H1 (cell line): Measurements from ENCODE around the gene SPAM1. TPM values are rescaled to one million over a fixed set of nuclear protein-coding genes. Genes with fewer than 3 reads are reported as not detected.

Source experiments
- CTCF ChIA-PET: fragments of 300-600 bp; sonication (Branson Sonifier 250); formaldehyde crosslinking; loops from one replicate; lab custom pipeline; 2021; ENCODE audit not compliant: partially characterized antibody; lab: Charles Lee
- POLR2A ChIA-PET: fragments of 300-600 bp; sonication (Branson Sonifier 250); formaldehyde crosslinking; loops from one replicate; lab custom pipeline; 2021; ENCODE audit warnings: inconsistent platforms; ENCODE audit not compliant: partially characterized antibody; lab: Charles Lee
- DNase-seq, 2 experiments: peaks; one replicate each; pipeline versions ENCODE4 v3.0.0 to v3.0.0-alpha.2; 2010 to 2022; ENCODE audit warnings: low spot score in 2 of 2, low read depth in 1 of 2, mixed read lengths in 1 of 2
- FAIRE-seq: peaks from 2 replicates; lab custom pipeline; 2011; peaks lifted over from hg19 to GRCh38; lab: Jason Lieb, UNC
- H2AFZ ChIP-seq: 2 replicates; pipeline ENCODE4 v1.8.1; 2012; ENCODE audit warnings: low read length, inconsistent platforms
- H2AK5ac ChIP-seq: 2 replicates; pipeline ENCODE4 v1.6.1; 2013; ENCODE audit warnings: low read depth, low read length
- H2BK120ac ChIP-seq: replicated peaks from 2 replicates; pipeline ENCODE3; 2013; ENCODE audit warnings: low read depth, low read length, inconsistent platforms
- H2BK12ac ChIP-seq: 2 replicates; pipeline ENCODE4 v1.6.1; 2013; ENCODE audit warnings: low read depth, low read length
- H2BK15ac ChIP-seq: 2 replicates; pipeline ENCODE4 v1.6.1; 2013; ENCODE audit warnings: low read length
- H2BK20ac ChIP-seq: 2 replicates; pipeline ENCODE4 v1.6.1; 2013; ENCODE audit warnings: low read length
- H2BK5ac ChIP-seq: 2 replicates; pipeline ENCODE4 v1.6.1; 2013; ENCODE audit warnings: low read depth, low read length
- H3K14ac ChIP-seq: 2 replicates; pipeline ENCODE4 v1.6.1; 2013; ENCODE audit warnings: inconsistent platforms; ENCODE audit not compliant: insufficient read length
- H3K18ac ChIP-seq: 2 replicates; pipeline ENCODE4 v1.6.1; 2013; ENCODE audit warnings: low read length; ENCODE audit errors: extremely low read depth
- H3K23ac ChIP-seq: 2 replicates; pipeline ENCODE4 v1.6.1; 2013; ENCODE audit warnings: inconsistent platforms; ENCODE audit not compliant: insufficient read length
- H3K23me2 ChIP-seq: 2 replicates; pipeline ENCODE4 v1.6.1; 2013; ENCODE audit warnings: low read depth, low read length
- H3K27ac ChIP-seq: 2 replicates; pipeline ENCODE4 v1.6.1; 2011; ENCODE audit warnings: low read depth, low read length, inconsistent platforms
- H3K27me3 ChIP-seq, 4 experiments: replicated peaks in 1 of 4; 1 replicate in 1 of 4; 2 replicates in 3 of 4; pipeline versions ENCODE4 v1.6.1 to v1.8.1; 2011 to 2013; ENCODE audit warnings: low read length in 3 of 4, mild to moderate bottlenecking in 3 of 4, inconsistent platforms in 2 of 4, mixed read lengths in 2 of 4, moderate library complexity in 1 of 4; ENCODE audit not compliant: control insufficient read depth in 3 of 4, insufficient read depth in 3 of 4; ENCODE audit errors: extremely low read depth in 1 of 4
- H3K36me3 ChIP-seq, 4 experiments: 2 replicates each; pipeline versions ENCODE4 v1.6.1 to v1.8.1; 2011 to 2013; ENCODE audit warnings: mild to moderate bottlenecking in 4 of 4, low read length in 3 of 4, moderate library complexity in 2 of 4, control low read depth in 1 of 4, inconsistent platforms in 1 of 4; ENCODE audit not compliant: insufficient read depth in 4 of 4, control insufficient read depth in 2 of 4
- H3K4ac ChIP-seq: replicated peaks from 2 replicates; pipeline ENCODE3; 2013; ENCODE audit warnings: low read length, low read depth, mixed read lengths, inconsistent platforms; ENCODE audit not compliant: insufficient read length
- H3K4me1 ChIP-seq, 4 experiments: replicated peaks in 1 of 4; 1 replicate in 1 of 4; 2 replicates in 3 of 4; pipeline versions ENCODE4 v1.6.1 to v1.8.1; 2011 to 2013; ENCODE audit warnings: low read length in 3 of 4, inconsistent platforms in 2 of 4, mixed read lengths in 1 of 4; ENCODE audit not compliant: insufficient read depth in 4 of 4, control insufficient read depth in 3 of 4
- H3K4me2 ChIP-seq, 2 experiments: 2 replicates each; pipeline versions ENCODE4 v1.6.1 to v1.8.1; 2011 to 2013; ENCODE audit warnings: low read depth in 2 of 2, low read length in 2 of 2, control low read depth in 1 of 2, inconsistent platforms in 1 of 2, mild to moderate bottlenecking in 1 of 2; ENCODE audit not compliant: insufficient read depth in 1 of 2
- H3K4me3 ChIP-seq, 4 experiments: fragments of 200-600, 300-600 bp in 1 of 4; sonication (generic), shearing (Covaris generic), sonication (Bioruptor Twin) in 1 of 4; 2 replicates each; pipeline versions ENCODE4 v1.5.1 to v1.8.1; 2011 to 2016; ENCODE audit warnings: low read length in 4 of 4, low read depth in 3 of 4, control low read depth in 2 of 4, inconsistent platforms in 2 of 4, mild to moderate bottlenecking in 2 of 4, mixed read lengths in 1 of 4, moderate library complexity in 1 of 4; ENCODE audit not compliant: insufficient read depth in 2 of 4; ENCODE audit errors: extremely low read depth in 1 of 4
- H3K56ac ChIP-seq: replicated peaks from 2 replicates; pipeline ENCODE3; 2013; ENCODE audit warnings: low read depth, mild to moderate bottlenecking, mixed read lengths, low read length, inconsistent platforms; ENCODE audit not compliant: insufficient read length
- H3K79me1 ChIP-seq: 2 replicates; pipeline ENCODE4 v1.6.1; 2013; ENCODE audit warnings: low read depth, low read length, control low read depth
- H3K79me2 ChIP-seq, 2 experiments: 2 replicates each; pipeline versions ENCODE4 v1.6.1 to v1.8.1; 2012 to 2013; ENCODE audit warnings: low read length in 2 of 2, mild to moderate bottlenecking in 2 of 2, inconsistent platforms in 1 of 2; ENCODE audit not compliant: insufficient read depth in 2 of 2, control insufficient read depth in 1 of 2
- H3K9ac ChIP-seq, 4 experiments: replicated peaks in 1 of 4; 1 replicate in 1 of 4; 2 replicates in 3 of 4; pipeline versions ENCODE4 v1.6.1 to v1.8.1; 2011 to 2013; ENCODE audit warnings: low read depth in 3 of 4, low read length in 3 of 4, control low read depth in 2 of 4, mild to moderate bottlenecking in 2 of 4, moderate library complexity in 2 of 4, inconsistent platforms in 1 of 4; ENCODE audit errors: extremely low read depth in 1 of 4
- H3K9me3 ChIP-seq, 2 experiments: 2 replicates each; pipeline versions ENCODE4 v1.6.1 to v1.8.1; 2012 to 2013; ENCODE audit warnings: mild to moderate bottlenecking in 2 of 2, moderate library complexity in 2 of 2, control low read depth in 1 of 2, inconsistent platforms in 1 of 2, low read depth in 1 of 2, low read length in 1 of 2, mixed read lengths in 1 of 2; ENCODE audit not compliant: insufficient read depth in 2 of 2
- H4K20me1 ChIP-seq, 2 experiments: replicated peaks in 1 of 2; 2 replicates each; pipeline versions ENCODE3 to v1.8.1; 2011 to 2013; ENCODE audit warnings: inconsistent platforms in 2 of 2, low read length in 2 of 2, mild to moderate bottlenecking in 1 of 2; ENCODE audit not compliant: insufficient read depth in 2 of 2, control insufficient read depth in 1 of 2
- H4K5ac ChIP-seq: 2 replicates; pipeline ENCODE4 v1.6.1; 2013; ENCODE audit warnings: low read length, low read depth, mixed read lengths, inconsistent platforms; ENCODE audit not compliant: insufficient read length
- H4K8ac ChIP-seq: 2 replicates; pipeline ENCODE4 v1.8.0; 2013; ENCODE audit warnings: mild to moderate bottlenecking, moderate library complexity, low read length, inconsistent platforms; ENCODE audit not compliant: insufficient read depth; ENCODE audit errors: extremely low read depth
- H4K91ac ChIP-seq: replicated peaks from 2 replicates; pipeline ENCODE3; 2013; ENCODE audit warnings: low read length, mixed read lengths, inconsistent platforms; ENCODE audit not compliant: insufficient read length
- BCL11A ChIP-seq, 2 experiments: IDR thresholded peaks; one replicate each; pipeline ENCODE4 v1.6.1; 2011; ENCODE audit warnings: low read depth in 2 of 2, low read length in 2 of 2, mild to moderate bottlenecking in 2 of 2
- CBX5 ChIP-seq: fragments of 300-800, 300-1000 bp; sonication (generic); IDR thresholded peaks from 2 replicates; pipeline ENCODE4 v1.7.1; 2016; ENCODE audit warnings: antibody characterized with exemption, low read length, low read depth
- CTCF ChIP-seq, 3 experiments: IDR thresholded peaks; 1 replicate in 2 of 3; 2 replicates in 1 of 3; pipeline versions ENCODE4 v1.5.1 to v1.6.1; 2011; ENCODE audit warnings: low read length in 3 of 3, mild to moderate bottlenecking in 3 of 3, inconsistent platforms in 2 of 3, low read depth in 1 of 3, moderate library complexity in 1 of 3; ENCODE audit not compliant: insufficient read depth in 1 of 3; ENCODE audit errors: control extremely low read depth in 1 of 3
- GTF2F1 ChIP-seq: IDR thresholded peaks from 2 replicates; pipeline ENCODE4 v1.6.1; 2012; ENCODE audit warnings: low read depth, low read length, improper control_type of control experiment, borderline replicate concordance
- HDAC2 ChIP-seq, 2 experiments: fragments of 300-600 bp in 1 of 2; sonication (generic) in 1 of 2; IDR thresholded peaks; 2 replicates each; pipeline ENCODE4 v1.6.1; 2011 to 2012; ENCODE audit warnings: low read depth in 2 of 2, low read length in 2 of 2, mild to moderate bottlenecking in 2 of 2, moderate library complexity in 2 of 2, borderline replicate concordance in 1 of 2, inconsistent platforms in 1 of 2
- JUN ChIP-seq: IDR thresholded peaks from 2 replicates; pipeline ENCODE4 v1.6.1; 2011; ENCODE audit warnings: low read depth, mild to moderate bottlenecking, improper control_type of control experiment, low read length
- POLR2A ChIP-seq, 2 experiments: IDR thresholded peaks; 1 replicate in 1 of 2; 2 replicates in 1 of 2; pipeline ENCODE4 v1.6.1; 2011; ENCODE audit warnings: low read depth in 2 of 2, low read length in 2 of 2, mild to moderate bottlenecking in 2 of 2; ENCODE audit errors: control extremely low read depth in 1 of 2
- POLR2AphosphoS5 ChIP-seq: IDR thresholded peaks from 2 replicates; pipeline ENCODE4 v1.6.1; 2011; ENCODE audit warnings: low read depth, low read length
- RAD21 ChIP-seq, 2 experiments: IDR thresholded peaks in 1 of 2; conservative IDR thresholded peaks in 1 of 2; 2 replicates each; pipeline ENCODE4 v1.6.1; 2011; ENCODE audit warnings: low read depth in 2 of 2, low read length in 2 of 2, improper control_type of control experiment in 1 of 2, inconsistent platforms in 1 of 2, mild to moderate bottlenecking in 1 of 2, moderate library complexity in 1 of 2
- SAP30 ChIP-seq: fragments of 300-600 bp; sonication (generic); IDR thresholded peaks from 2 replicates; pipeline ENCODE4 v1.7.1; 2012; ENCODE audit warnings: low read length, moderate library complexity, mild to moderate bottlenecking, inconsistent platforms; ENCODE audit not compliant: insufficient read depth, insufficient replicate concordance
- YY1 ChIP-seq: IDR thresholded peaks from 2 replicates; pipeline ENCODE4 v1.6.1; 2011; ENCODE audit warnings: low read depth, mild to moderate bottlenecking, low read length
- WGBS, 2 experiments: shearing (Covaris generic) in 1 of 2; methylation state at CpG; one replicate each; pipeline versions ENCODE4 v1.1.6 to v1.1.7; 2013 to 2015; ENCODE audit warnings: low lambda C conversion rate in 2 of 2, mixed read lengths in 2 of 2, inconsistent platforms in 1 of 2, low coverage in 1 of 2, missing lambda C conversion rate in 1 of 2; ENCODE audit not compliant: insufficient replicate concordance in 2 of 2, insufficient coverage in 1 of 2, insufficient read length in 1 of 2; ENCODE audit errors: extremely low coverage in 1 of 2, missing lambda C conversion rate in 1 of 2; 5-methylcytosine and 5-hydroxymethylcytosine counted together
- polyA plus RNA-seq, 7 experiments: library from polyadenylated mRNA; depleted of rRNA in 3 of 7; stranded (reverse) in 5 of 7; unstranded in 2 of 7; fragments of >200 nt in 5 of 7; fragments of 200-250 nt in 2 of 7; gene quantifications; 1 replicate in 5 of 7; 2 replicates in 1 of 7; 4 replicates in 1 of 7; pipeline versions ENCODE4 v1.2.1 to v1.2.3, GENCODE V29; 2011 to 2013; ENCODE audit warnings: missing spikeins in 2 of 7, mixed read lengths in 2 of 7
- total RNA-seq: library from RNA; stranded (reverse); fragmentation: NEBNext Ultra II Directional; extraction: Animal tissue kit (Norgen Biotek cat#: 25700); gene quantifications from 2 replicates; pipeline ENCODE4 v1.2.1, GENCODE V29; 2021

SPAM1 gene
- total and polyA plus RNA-seq, 2 of the 8 experiments (the other 6 are each of a cell fraction or from before 2014, with no cell fraction given) = not detected

GRCh38 chr7:123916240-123916724 lies 8.8 kb upstream of the SPAM1 start:
- Histone ChIP-seq H3K4me2 (no peak overlapping the region), H2BK15ac (no peak overlapping the region), H3K27me3 (no peaks in the 10 kb centered on the region), H3K14ac (no peak overlapping the region), H2AFZ (no peak overlapping the region), H3K36me3 (no peaks in the 10 kb centered on the region), H4K20me1 (no peaks in the 10 kb centered on the region), H3K27ac (no peak overlapping the region), H3K9ac (no peak overlapping the region), H2AK5ac (no peak overlapping the region), H3K79me2 (no peaks in the 10 kb centered on the region), H2BK12ac (no peak overlapping the region), H3K4ac (no peak overlapping the region), H3K4me1 (no peaks in the 10 kb centered on the region), H4K5ac (no peak overlapping the region), H3K56ac (no peak overlapping the region), H4K8ac (no peak overlapping the region), H4K91ac (no peak overlapping the region), H3K18ac (no peak overlapping the region), H3K79me1 (no peaks in the 10 kb centered on the region), H3K23me2 (no peaks in the 10 kb centered on the region), H2BK5ac (no peak overlapping the region), H3K9me3 (no peaks in the 10 kb centered on the region), H2BK120ac (no peak overlapping the region), H3K23ac (no peak overlapping the region), H3K4me3 (no peak overlapping the region; a peak in 1 of 8 replicates), H2BK20ac (no peak overlapping the region)
- ChIA-PET CTCF (interaction anchor here (0.8 to 2.3 kb wide), 3 partner anchors 11 to 16 kb away, joined by 3 to 17 read pairs (median 3); no protein-coding TSS in a partner anchor), POLR2A (no interaction called here)
- peak; percentile 81 for FAIRE-seq
- DNase-seq = peak in 1 of 2 experiments; percentile 39
- WGBS, 2 experiments = 40% methylated on average over 2 of the region's 2 CpGs; no CpG with 5 or more reads in 1 of the 2 experiments
- TF ChIP-seq CTCF (IDR thresholded peaks at IDR 0.05; ENCODE audit: control extremely low read depth in 1 of 3, insufficient read depth in 1 of 3, low read depth in 1 of 3, low read length in 3 of 3) (peak in 2 of 3 experiments; percentile 34 to 49; a peak in 2 of 4 replicates), RAD21 (IDR thresholded peaks at IDR 0.05 in 1 of 2, conservative IDR thresholded peaks at IDR 0.05 in 1 of 2; ENCODE audit: low read depth in 2 of 2, low read length in 2 of 2) (peak; percentile 49 to 60), POLR2AphosphoS5 (no peak), BCL11A (IDR thresholded peaks at IDR 0.05; ENCODE audit: low read depth in 2 of 2, low read length in 2 of 2) (no peak), JUN (no peak), YY1 (peak; percentile 18; the same call in 1 of the 2 replicates), POLR2A (IDR thresholded peaks at IDR 0.05; ENCODE audit: control extremely low read depth in 1 of 2, low read depth in 2 of 2, low read length in 2 of 2) (no peak), CBX5 (no peak), HDAC2 (IDR thresholded peaks at IDR 0.05; ENCODE audit: borderline replicate concordance in 1 of 2, low read depth in 2 of 2, low read length in 2 of 2) (no peak), SAP30 (no peak), GTF2F1 (no peak)
